Lung microvascular endothelial cell (primary cell): Measurements from ENCODE around the gene HDAC6. TPM values are rescaled to one million over a fixed set of nuclear protein-coding genes. Genes with fewer than 3 reads are reported as not detected.
"Not testable (repeated sequence)": the region's sequence is repeated elsewhere in the genome, so short reads cannot be mapped to it uniquely, and the experiment has no call there.

ENCODE experiments used
- DNase-seq, 2 donors: peaks; one replicate each; pipeline versions ENCODE4 v3.0.0 to v3.0.0-alpha.2; 2010; ENCODE audit warnings: low read depth in 2 of 2
- total RNA-seq: library from RNA; depleted of rRNA; stranded (reverse); fragments of >200 nt; gene quantifications from 2 replicates; pipeline ENCODE4 v1.2.1, GENCODE V29; 2014

Gene HDAC6
- total RNA-seq, 1 donor from 2014 or later, result 29.2 TPM

GRCh38 chrX:48824066-48824465 lies 22.2 kb downstream of the HDAC6 start:
- no peak for DNase-seq

GRCh38 chrX:48826135-48826875 lies 24.4 kb downstream of the HDAC6 start, which contains the start of gene ERAS:
ERAS (plus strand) TSS chrX:48826513; CDS start chrX:48829124, 2,611 bp downstream.
- no peak for DNase-seq

- DNase-seq, result no peak
These were observed 25.2 kb downstream of the HDAC6 start for GRCh38 chrX:48826876-48827653.

GRCh38 chrX:48827654-48827968 lies 25.7 kb downstream of the HDAC6 start:
- no peak for DNase-seq

GRCh38 chrX:48829016-48829735 lies 27.3 kb downstream of the HDAC6 start:
- no peak for DNase-seq

GRCh38 chrX:48831136-48831908 lies 29.5 kb downstream of the HDAC6 start:
- DNase-seq, result no peak

- no peak for DNase-seq
These were observed 30.0 kb downstream of the HDAC6 start for GRCh38 chrX:48831909-48832291.

- peak in 1 of 2 donors; percentile 40 for DNase-seq
These were observed 31.8 kb downstream of the HDAC6 start for GRCh38 chrX:48833542-48834138.

- DNase-seq, result no peak
These were observed 32.5 kb downstream of the HDAC6 start for GRCh38 chrX:48834383-48834709.

GRCh38 chrX:48835524-48836329 lies 33.9 kb downstream of the HDAC6 start, which contains the start of gene PCSK1N:
PCSK1N (minus strand) TSS chrX:48835610; CDS start chrX:48835532, 78 bp downstream.
- no peak for DNase-seq

GRCh38 chrX:48839686-48840085 lies 37.8 kb downstream of the HDAC6 start:
- no peak for DNase-seq

GRCh38 chrX:48848847-48849246 lies 47.0 kb downstream of the HDAC6 start:
- DNase-seq, result no peak

- no peak for DNase-seq
These were observed 51.0 kb downstream of the HDAC6 start for GRCh38 chrX:48852857-48853256.

GRCh38 chrX:48853494-48853893 lies 51.6 kb downstream of the HDAC6 start:
- not testable (repeated sequence) for DNase-seq

GRCh38 chrX:48854121-48854804 lies 52.4 kb downstream of the HDAC6 start:
- not testable (repeated sequence) for DNase-seq

- DNase-seq, result no peak
These were observed 53.0 kb downstream of the HDAC6 start for GRCh38 chrX:48854898-48855297.

- peak in 1 of 2 donors; percentile 31 for DNase-seq
These were observed 62.3 kb downstream of the HDAC6 start for GRCh38 chrX:48864210-48864609.

- DNase-seq, result not testable (repeated sequence)
These were observed 70.2 kb downstream of the HDAC6 start for GRCh38 chrX:48872017-48872416.
